Measurements from ENCODE around the gene TCF7L1.
A peak's percentile ranks its signal among the peaks of the same experiment; 100 is the strongest.

TCF7L1 gene

DNA sequence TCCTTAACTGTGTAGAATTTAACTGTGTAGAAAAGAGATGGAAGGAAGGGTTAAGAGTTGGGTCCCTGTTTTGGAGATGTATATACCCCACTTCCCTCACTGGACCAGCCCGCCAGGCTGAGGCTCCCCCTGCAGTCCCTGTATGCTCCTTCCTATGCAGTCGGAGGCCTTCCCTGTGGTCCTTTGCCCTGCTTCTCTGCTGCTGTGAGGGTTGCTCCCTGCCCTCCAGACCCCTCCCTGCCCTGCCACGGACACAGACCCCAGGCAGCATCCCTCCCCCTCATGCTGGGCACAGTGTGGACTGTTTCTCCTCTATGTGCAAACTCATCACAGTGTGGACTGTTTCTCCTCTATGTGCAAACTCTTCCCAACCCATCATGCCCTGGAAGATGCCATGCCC, 105.9 kb downstream of the TCF7L1 start:
- no peak overlapping the region for H3K4me3 Mint-ChIP-seq
- no peaks in the 10 kb centered on the region for H3K9me3 Mint-ChIP-seq
- TF ChIP-seq, protein P1, sequence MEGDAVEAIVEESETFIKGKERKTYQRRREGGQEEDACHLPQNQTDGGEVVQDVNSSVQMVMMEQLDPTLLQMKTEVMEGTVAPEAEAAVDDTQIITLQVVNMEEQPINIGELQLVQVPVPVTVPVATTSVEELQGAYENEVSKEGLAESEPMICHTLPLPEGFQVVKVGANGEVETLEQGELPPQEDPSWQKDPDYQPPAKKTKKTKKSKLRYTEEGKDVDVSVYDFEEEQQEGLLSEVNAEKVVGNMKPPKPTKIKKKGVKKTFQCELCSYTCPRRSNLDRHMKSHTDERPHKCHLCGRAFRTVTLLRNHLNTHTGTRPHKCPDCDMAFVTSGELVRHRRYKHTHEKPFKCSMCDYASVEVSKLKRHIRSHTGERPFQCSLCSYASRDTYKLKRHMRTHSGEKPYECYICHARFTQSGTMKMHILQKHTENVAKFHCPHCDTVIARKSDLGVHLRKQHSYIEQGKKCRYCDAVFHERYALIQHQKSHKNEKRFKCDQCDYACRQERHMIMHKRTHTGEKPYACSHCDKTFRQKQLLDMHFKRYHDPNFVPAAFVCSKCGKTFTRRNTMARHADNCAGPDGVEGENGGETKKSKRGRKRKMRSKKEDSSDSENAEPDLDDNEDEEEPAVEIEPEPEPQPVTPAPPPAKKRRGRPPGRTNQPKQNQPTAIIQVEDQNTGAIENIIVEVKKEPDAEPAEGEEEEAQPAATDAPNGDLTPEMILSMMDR (IDR thresholded peaks at IDR 0.05; ENCODE audit: unreplicated experiment in 3 of 3), result no peak
- H3K27me3 Mint-ChIP-seq (ENCODE audit: low read depth), result no peaks in the 10 kb centered on the region
- H3K36me3 Mint-ChIP-seq (ENCODE audit: low read depth), result peaks cover 11% of the 10 kb centered on the region
- H3K4me1 Mint-ChIP-seq, result peaks cover 47% of the 10 kb centered on the region
- peak overlapping the region in 1 of 3 experiments; percentile 41 for H3K27ac Mint-ChIP-seq

DNA sequence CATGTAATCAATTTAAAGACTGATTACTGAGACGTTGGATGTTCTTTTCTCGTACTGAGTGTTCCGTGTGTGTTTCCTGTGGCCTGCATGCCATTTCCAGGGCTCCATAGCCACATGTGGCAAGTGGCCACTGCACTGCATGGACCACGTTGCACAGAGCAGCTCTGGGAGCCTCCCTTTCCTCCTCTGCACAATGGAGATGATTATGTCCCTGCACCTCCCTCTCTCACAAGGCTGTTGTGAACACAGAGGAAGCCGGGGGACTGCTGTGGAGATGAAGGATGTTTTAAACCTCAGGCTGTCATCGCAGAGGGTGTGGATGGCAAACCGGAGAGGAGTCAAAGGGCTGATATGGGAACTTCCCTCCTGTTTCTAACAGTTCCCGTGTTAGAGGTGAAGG, 106.9 kb downstream of the TCF7L1 start:
- Mint-ChIP-seq H3K4me1 (peaks cover 56% of the 10 kb centered on the region), H3K36me3 (ENCODE audit: low read depth) (peaks cover 10% of the 10 kb centered on the region), H3K27me3 (ENCODE audit: low read depth) (no peaks in the 10 kb centered on the region), H3K27ac (peak overlapping the region in 1 of 3 experiments; percentile 73), H3K4me3 (no peak overlapping the region), H3K9me3 (no peaks in the 10 kb centered on the region)
- TF ChIP-seq, protein P1 (IDR thresholded peaks at IDR 0.05; ENCODE audit: unreplicated experiment in 3 of 3), result no peak

DNA sequence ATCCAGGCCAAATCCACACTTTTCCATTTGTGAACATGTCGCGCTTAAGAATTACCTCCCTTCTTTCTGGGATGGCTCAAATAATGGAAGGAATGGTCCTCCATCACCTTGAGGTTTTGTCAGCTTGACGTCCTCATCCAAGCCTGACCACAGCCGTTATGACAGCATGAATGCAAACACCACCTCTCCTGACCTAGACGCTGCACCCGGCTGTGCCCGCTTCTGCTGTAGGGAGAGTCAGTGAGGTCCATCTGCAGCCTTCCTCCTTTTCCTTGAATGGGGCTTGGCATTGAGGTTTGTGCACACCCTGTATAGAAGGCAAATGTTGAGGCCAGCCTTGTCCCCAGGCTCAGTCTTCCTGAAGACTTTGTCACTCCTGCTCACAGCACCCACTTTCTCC, 109.1 kb downstream of the TCF7L1 start:
- Mint-ChIP-seq H3K36me3 (ENCODE audit: low read depth) (peaks cover 10% of the 10 kb centered on the region), H3K27me3 (ENCODE audit: low read depth) (no peaks in the 10 kb centered on the region), H3K4me3 (no peak overlapping the region), H3K4me1 (peaks cover 65% of the 10 kb centered on the region), H3K9me3 (no peaks in the 10 kb centered on the region), H3K27ac (peak overlapping the region; percentile 49 to 72 (median 68))
- TF ChIP-seq, protein P1 (IDR thresholded peaks at IDR 0.05; ENCODE audit: unreplicated experiment in 3 of 3), result no peak

DNA sequence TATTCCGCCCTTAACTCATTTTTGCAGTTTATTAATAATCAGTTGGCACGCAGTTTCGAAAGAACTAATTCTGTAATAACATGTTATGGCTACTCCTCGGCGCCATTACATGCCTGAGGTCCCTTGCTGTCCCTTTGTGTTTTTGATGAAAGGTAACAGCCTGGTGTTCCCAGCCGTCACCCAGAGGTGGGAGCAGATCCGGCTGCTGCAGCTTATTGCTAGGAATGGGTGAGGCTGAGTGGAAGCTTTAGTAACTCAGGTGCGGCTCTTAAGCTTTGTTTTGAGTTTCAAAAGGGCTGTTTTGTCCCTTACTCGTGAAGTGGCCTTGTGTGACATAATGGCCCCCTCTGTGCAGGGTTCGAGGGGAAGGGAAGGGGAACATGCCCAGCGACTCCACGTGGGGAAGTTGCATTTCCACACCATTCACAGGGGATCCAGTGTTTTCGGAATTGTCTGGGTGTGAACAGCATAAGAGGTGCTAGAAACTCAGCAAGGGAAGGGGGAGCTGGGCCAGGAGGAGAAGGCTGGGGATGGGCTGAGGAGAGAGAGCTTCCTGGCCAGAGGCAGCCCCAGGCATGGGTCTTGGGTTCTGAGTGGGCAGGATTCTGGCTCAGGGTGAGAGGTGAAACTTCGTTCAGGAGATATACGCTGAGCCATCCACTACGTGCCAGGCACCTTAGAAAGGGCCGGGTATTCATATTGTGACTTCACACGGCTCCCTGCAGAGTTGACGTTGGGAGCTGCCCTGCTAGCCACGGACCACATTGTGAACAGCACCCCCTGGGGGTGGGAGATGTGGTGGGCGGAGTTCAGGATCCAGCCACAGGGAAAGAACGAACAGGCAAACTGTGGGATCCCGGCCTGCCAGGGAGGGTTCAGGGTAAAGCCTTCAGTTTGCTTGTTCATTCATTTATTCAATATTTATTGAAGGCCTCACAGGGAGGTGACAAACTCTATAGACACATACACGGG, 110.2 kb downstream of the TCF7L1 start:
- Mint-ChIP-seq H3K4me1 (peaks cover 65% of the 10 kb centered on the region), H3K9me3 (no peaks in the 10 kb centered on the region), H3K27ac (peak overlapping the region; percentile 67 to 80 (median 68)), H3K4me3 (no peak overlapping the region), H3K27me3 (ENCODE audit: low read depth) (no peaks in the 10 kb centered on the region), H3K36me3 (ENCODE audit: low read depth) (peaks cover 9% of the 10 kb centered on the region)
- TF ChIP-seq, protein P1 (IDR thresholded peaks at IDR 0.05; ENCODE audit: unreplicated experiment in 3 of 3), result peak; percentile 17 to 48 (median 26)

DNA sequence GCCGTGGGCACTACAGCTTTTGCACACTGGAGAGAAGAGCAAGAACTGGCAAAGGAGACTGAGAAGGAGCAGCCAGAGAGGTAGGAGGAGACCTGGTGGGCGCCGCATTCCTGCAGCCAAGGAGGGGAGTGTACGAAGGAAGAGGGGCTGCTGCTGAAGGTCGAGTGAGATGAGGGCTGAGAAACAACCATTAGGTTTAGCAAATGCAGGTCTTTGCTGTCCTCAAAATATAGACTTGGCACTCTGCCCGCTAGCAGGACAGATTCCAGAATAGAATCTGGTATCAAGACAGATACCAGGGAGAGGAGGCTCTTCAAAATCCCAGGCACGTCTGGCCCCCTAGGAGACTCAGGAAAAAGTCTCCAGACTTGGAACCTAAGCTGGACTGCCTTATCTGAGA, 111.6 kb downstream of the TCF7L1 start:
- TF ChIP-seq, protein P1 (IDR thresholded peaks at IDR 0.05; ENCODE audit: unreplicated experiment in 3 of 3), result no peak
- peak overlapping the region; percentile 8 to 12 (median 9) for H3K4me3 Mint-ChIP-seq
- no peaks in the 10 kb centered on the region for H3K9me3 Mint-ChIP-seq
- no peaks in the 10 kb centered on the region for H3K27me3 Mint-ChIP-seq (ENCODE audit: low read depth)
- peaks cover 7% of the 10 kb centered on the region for H3K36me3 Mint-ChIP-seq (ENCODE audit: low read depth)
- H3K27ac Mint-ChIP-seq, result peak overlapping the region; percentile 52 to 80 (median 68)
- H3K4me1 Mint-ChIP-seq, result peaks cover 78% of the 10 kb centered on the region

Measured in nephron (organoid).